ENCODE results near the gene CDC7.
A peak's percentile ranks its signal among the peaks of the same experiment; 100 is the strongest.
"Not testable (repeated sequence)": the region's sequence is repeated elsewhere in the genome, so short reads cannot be mapped to it uniquely, and the experiment has no call there.

Gene CDC7

DNA sequence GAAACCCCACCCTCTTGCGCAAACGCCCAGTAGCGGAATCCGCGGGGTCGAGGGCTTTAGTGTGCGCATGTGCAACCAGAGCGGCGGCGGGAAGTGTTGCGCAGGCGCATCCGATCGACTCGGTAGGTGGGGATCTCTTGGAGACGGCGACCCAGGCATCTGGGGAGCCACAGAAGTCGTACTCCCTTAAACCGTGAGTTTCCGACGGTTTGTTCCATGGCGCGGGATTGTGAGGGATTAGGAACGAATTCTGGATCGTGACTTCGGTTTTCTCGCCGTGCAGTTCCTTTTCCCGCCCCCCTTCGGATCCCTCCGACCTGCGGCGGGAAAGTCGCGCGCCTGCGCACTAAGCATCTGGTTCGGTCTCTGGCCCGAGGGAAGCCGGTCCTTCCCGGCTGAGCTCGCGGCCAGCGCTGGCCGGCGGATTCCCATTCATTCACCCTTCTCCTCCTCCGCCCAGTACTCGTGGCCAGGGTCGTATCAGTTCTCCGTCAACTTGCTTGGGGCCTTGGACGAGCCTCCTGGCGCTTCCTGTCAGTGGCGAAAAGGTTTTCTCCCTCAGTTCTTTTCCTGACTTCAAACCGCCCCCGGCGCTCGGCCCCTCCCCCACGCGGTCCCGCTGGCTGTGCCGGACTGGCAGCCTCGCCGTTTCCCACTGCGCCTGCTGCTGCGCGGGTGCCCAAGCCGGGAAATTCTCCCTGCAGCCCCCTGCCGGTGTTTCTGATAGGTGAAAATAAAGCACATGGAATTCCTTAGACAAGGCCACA lies at the start of gene CDC7:
Gene CDC7 (plus strand): TSS at position 96 of the 767 bp plus-strand sequence. CDS start 866 bp downstream, outside the sequence.
- peak; percentile 81 to 84 for DNase-seq

DNA sequence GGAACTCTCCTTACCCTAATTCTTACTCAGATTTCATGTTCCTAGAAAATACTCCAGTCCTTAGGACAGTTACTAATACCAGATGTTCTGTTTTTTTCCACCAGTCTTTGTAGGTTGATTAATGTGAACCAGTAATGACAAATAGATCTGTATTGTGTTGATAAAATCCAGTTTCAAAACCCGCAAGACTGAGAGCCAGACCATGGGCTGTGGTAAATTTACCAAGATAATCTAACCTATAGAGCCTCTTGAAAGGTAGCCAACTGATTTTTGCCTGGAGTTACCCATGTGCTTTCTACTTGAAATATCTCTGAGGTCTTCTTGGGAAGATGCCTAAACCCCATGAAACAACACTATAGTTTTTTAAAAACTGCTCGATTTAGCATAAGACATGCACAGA lies 46.5 kb upstream of the CDC7 start:
- DNase-seq, result no peak

DNA sequence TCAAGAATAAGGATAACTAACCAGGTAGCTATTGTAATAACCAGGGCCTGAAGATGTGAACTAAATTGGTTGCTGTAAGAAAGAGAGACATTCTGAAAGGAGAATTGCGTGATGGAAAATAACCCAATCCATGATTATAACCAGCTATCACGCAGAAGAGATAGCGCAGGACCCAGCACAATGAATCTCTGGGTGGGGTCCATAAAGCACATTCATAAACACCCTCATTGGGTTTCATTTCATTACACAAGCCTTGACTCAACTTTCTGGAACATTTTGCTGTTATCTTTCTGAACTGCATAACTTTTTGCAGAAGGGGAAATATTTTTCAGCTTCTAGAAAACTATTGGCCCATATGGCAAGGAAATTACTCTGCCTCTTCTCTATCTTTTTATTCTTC lies 45.3 kb upstream of the CDC7 start:
- no peak for DNase-seq

DNA sequence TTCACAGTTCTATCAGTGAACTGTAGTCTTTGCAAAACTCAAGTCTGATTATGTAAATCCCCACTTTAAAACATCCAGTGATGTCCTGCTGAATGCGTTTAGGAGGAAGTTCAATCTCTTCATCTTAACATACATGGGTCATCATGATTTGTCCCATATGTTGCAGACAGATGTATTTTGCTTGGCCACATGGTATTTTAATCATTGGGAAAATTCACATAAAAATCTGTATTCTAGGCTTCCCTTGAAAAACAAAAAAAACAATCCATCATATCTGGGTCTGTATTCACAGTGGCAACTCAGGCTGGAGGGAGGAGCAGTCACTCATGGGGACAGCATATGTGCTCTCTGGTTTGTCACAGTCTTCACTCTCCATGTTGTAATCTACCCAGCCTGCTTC lies 44.8 kb upstream of the CDC7 start:
- DNase-seq, result no peak

DNA sequence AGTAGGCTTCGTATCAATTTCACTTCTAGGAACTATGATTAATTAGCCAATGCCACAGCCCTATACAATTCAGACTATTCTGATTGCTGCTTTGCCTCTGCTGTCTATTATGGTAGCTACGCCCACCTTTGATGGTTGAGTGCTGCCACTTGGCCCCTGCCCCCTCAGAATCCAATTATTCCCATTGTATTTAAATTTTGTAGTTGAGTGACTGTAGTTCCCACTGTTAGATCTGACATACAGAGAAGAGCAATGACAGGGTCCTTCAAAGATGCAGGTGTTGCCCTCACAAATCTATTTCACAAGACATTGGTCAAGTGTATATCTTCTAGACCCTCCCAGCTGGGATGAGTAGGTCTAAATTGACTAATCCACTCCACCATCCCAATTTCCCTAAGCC lies 35.3 kb upstream of the CDC7 start:
- not testable (repeated sequence) for DNase-seq

DNA sequence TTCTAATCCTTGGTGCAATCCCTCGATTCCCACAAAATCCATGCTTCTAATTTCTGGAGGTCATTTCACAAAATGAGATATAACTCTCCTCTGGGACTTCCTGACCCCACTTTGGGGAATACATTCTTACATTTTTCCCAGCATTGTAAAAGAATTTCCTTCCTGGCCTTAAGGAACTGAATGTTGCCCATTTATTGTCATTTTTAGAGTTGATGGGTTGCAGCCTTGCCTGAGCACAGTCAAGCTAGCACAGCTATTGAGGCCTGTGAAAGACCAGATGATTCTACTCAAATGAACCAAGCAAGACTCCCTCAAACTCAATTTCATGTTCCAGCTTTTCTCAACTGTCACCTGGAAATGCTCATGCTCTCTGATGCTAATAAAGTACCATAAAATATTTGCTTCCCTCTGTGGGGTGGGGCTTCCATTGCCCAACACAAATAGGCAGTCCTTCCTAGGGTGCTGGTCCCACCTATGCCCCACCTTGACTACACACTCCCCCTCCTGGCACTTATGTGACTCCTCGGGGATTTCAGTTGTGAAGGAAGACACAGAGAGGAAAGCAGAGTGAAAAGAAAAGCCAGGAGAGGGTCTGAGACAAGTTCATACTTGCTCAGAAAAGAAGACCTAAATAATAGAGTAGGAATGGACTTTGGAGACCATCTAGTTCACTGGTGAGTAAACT lies 24.0 kb upstream of the CDC7 start:
- DNase-seq, result no peak

DNA sequence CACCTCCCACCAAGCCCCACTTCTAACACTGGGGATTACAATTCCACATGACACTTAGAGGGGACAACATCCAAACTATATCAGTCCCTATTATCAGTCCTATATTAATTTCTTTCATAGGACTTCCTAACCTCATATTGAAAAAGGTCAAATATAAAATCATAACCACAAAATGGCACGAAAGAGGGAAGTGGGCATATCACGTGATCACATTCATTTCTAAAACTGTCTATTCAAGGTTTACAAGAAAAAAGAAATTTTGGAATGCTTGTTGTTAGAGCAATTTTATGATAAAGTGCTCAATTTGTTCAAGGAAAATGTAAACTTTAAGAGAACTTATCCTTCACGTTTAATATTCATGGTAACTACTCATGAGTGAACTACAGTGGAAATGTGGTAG lies 13.2 kb upstream of the CDC7 start:
- DNase-seq, result no peak

DNA sequence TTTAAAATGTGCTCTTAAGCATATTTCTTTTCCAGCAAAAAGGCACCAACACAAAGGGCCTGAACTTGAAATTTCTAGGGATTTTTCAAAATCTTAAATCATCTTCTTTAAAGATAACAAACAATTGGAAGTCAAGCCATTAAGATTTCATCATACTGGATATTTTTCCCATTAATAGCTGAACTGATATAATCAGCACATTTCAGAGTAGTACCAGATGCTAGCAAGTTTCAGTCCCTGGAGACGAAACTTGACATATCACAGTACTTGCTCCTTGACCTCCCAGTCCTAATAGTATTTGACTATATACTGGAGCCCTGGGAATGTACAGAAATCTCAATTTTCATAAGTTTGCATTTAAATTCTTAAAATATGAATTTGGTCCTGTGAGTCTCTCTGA lies 10.2 kb upstream of the CDC7 start:
- DNase-seq, result no peak

DNA sequence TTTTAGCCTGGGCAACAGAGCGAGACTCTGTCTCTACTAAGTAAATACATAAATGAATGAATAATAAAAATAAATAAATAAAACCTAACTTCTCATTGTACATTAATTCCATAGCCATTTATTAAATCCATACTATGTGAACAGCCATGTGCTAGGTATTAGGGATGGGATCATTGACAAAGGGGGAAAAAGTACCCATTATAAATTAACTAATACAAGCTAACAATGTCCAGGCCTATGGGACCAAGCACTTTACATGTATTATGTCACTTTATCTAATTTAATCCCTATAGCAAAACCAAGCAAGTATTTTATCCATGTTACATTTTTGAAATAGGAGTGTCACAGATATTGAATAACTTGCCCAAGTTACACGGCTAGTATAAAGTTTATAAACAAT lies 2.6 kb upstream of the CDC7 start:
- no peak for DNase-seq

DNA sequence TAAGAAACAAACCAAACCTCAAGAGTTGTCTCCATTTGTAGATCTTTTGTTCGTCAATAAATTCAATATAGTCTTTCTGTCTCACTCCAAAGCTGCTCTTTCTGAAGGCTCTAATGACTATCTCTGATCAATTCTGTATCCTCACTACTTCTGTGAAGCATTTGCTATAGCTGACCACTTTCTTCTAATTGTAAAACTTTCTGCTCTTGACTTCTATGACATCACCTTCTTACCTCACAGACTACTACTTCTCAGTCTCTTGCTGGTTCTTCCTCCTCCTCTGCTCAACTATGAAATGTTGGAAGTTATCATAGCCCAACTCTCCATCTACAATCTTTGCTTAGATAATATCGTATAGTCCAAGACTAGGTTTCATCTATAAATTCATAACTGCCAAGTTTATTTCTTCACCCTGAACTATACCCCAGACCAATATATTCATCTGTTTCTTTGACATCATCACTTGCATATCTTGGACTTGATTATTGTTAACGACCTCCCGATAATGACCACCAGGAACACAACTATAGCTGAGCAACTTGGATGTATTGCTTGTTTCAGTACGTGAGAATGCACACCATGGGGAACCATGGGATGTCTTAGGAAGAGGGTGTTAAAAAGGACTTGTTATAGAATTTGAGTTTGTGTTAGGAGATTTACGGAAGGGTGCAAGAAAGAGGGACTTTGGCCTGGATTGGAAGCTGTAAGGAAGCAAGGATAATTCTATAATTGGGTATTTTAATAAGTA lies 2.0 kb upstream of the CDC7 start:
- DNase-seq, result no peak

DNA sequence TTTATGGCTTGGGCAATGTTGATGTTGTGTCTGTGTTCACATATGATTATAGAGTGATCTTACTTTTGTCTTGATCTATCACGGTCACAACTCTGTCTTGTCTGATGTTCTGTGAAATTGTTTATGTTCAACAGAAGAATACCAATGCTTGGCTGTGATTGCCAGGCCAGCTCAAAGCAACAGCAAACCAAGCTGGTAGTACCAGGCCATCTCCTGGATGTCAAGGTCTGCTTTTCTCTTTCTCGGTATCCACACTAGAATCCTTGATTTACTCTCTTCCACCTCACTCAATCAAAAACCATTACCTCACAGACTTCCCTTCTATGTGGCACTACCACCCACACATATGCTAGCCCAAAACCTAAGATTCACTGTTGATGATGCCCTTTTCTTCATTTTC lies 1.3 kb upstream of the CDC7 start:
- no peak for DNase-seq

DNA sequence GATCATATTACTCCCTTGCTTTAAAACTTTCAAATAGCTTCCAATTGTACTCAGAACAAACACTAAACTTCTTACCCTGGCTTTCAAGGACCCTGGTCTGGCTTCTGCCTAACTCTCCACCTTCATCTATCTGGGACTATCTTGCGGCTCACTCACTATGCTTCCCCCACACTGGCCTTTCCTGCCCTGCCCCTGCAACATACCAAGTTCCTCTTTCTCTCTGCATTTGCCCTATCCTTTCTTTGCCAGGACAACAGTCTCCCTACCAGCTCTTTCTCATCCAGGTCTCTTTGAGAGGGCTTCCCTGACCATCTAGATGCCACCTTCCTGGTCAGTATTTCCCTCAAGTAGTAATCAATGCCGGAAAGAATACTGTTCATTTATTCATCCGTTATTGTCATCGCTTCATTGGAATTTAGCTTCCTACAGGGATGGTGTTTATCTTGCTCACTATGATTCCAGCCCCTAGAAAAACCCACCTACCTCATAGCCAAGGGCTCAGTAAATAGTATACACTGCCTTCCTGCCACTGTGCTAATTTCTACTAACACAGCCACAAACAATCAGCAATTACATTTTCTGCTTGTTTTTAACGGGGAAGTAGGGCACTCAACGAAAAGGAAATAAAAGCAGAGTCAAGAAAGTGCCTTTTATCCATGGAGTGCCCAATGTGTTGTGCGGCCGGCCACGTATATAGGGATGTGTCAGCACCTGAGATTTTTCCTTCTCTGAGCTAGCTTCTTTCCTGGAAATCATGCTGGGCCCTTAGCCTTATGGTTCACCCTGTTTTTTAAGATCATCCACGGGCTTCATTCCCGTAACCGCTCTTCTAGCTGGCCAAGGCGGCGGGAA lies 521 bp upstream of the CDC7 start:
- no peak for DNase-seq

DNA sequence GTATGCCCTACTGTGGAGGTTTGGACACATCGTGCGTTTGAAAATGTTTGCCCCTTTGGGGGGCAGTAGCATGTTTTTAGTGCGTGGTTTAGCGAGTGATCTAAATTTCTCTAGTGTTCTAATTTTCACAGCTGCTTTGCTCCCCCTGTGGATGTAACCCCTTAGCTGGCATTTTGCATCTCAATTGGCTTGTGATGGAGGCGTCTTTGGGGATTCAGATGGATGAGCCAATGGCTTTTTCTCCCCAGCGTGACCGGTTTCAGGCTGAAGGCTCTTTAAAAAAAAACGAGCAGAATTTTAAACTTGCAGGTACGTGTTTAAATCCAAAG lies 836 bp downstream of the CDC7 start:
- DNase-seq, result no peak

DNA sequence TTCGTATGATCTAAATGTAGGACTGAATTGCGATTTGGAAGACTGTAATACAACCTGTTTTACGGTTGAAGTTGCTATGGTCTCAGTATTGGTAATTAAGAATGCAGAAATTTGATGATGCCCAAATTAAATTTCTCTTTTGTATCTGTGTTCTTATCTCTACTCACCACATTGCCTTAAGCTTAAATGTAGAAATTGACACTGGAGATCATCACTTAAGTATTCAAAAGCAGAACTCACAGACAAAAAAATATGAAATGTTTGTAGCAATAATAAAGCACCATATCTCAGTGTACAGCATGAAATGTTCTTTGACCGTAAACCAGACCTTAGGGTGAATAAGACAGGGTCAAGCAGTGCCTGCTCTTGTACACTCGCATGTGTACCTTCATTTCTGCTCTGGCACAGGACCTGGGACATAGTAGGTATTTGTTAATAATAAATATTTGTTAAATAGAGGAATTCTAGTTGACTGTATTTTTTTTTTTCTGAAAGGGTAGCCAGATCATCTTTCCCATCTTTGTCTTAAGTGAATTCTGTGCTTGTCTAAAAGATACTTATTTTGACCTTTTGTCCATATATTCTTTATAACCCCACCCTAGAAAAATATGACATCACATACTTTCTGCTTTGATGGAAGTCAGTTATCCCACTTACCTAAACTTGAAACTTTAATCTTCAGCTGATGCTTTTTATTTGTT lies 1.5 kb downstream of the CDC7 start:
- DNase-seq, result no peak

DNA sequence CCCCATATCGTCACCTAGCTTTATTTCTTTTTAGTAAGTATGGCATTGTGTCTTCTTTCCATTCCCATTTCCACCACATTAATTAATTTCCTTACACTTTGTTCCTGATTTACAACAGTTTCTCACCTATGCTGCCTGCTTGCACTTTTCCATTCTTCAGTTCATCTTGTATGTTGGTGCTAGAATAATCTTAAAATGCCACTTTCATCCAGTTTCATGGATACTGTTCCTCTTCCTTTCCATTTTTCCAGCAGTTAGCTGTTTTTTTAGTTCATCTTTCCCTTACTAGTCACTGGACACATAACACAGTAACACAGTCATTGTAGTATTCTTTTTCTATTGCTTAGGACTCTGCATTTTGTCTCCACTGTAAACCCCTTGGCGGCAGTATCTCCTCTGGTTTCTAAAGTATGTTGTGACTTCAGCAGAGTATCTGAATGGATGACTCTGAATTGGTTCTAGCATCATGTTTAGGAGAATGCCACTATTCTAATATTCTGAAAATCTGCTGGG lies 2.1 kb downstream of the CDC7 start:
- no peak for DNase-seq

DNA sequence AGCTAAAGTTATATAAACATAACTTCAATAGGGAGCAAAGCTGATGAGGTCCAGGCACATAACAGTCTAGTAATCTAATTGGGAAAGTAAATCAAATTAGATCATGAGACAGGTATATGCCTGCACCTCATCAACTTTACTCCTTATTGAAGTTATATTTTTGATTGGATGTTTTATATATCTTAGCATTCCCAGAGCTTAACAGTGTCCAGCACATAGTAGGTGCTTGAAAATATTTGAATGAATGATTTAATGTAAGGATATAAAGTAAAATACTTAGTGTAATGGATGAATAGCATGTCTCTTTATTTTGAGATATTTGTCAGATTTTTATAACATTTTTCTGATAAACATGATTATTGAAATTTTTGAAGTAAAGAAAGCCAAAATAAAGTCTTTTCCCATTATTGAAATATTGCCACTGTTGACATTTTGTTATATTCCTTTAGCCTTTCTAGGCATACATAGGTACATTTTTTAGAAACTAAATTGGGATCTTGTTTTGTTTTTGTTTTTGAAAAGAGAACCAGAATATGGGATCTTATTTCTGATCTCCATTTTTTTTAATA lies 2.8 kb downstream of the CDC7 start:
- DNase-seq, result no peak

DNA sequence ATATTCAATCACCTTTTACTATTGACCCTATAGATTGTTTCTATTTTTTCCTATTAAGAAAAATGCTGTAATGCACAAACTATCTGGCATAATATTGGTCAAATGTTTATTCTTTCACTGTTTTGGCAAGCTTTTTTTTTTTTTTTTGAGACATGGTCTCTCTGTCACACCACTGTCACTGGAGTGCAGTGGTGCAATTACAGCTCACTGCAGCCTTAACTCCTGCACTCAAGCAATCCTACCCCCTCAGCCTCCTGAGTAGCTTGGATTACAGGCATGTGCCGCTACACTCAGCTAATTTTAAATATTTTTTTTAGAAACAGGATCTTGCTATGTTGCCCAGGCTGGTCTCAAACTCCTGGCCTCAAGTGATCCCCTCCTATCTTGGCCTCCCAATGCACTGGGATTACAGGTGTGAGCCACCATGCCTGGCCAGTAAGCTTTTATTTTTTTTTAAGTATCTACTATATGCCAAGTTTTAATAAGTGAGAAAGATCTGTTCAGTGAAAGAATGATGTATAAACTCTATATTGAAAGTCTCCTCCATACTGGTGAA lies 3.4 kb downstream of the CDC7 start:
- DNase-seq, result no peak

DNA sequence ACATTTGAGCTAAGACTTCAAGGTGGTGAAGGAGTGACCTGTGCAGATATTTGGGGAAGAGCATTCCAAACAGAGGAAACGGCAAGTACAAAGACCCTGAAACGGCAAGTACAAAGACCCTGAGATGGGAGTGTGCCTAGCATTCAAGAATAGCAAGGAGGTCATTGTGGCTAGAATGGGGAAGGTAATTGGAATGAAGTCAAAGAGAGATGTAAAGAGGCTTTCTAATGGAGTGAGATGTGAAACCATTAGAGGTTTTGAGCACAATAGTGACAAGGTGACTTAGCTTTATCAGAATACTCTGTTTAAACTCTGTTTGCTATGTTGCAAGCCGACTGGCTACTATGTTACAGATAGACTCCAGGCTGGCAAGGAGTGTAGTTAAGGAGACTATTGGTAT lies 4.4 kb downstream of the CDC7 start:
- DNase-seq, result no peak

DNA sequence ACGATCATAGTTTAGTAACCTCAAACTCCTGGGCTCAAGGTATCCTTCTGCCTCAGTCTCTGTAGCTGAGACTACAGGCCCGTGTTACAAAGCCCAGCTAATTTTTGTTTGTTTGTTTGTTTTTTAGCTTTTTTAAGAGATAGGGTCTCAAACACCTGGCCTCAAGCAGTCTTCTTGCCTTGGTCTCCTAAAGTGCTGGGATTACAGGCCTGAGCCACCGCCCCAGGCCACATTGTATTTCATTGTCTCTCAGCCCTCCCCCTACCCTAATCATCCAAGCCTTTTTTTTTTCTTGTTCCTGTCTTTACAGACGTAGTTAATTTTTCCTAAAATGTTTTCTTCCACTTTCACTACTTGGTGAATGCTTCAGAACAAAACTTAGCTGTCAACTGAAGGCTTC lies 5.4 kb downstream of the CDC7 start:
- no peak for DNase-seq

DNA sequence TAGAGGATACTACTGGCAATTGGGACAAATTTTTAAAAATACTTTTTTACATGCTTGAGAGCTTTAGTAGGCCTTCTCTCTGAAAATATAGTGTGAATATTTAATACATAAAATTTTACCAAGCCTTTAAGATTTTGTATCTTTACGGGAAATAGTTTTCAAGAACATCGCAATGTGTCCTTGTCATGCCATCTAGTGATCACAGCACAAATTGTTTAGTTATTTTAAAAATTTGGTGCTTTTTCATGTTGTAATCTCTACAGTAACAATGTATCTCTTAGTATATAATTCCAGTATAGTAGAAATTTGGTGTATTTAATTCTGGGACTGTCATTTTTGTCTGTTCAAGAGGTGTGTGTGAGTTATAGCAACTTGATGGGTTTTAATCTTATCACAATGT lies 6.7 kb downstream of the CDC7 start:
- no peak for DNase-seq

DNA sequence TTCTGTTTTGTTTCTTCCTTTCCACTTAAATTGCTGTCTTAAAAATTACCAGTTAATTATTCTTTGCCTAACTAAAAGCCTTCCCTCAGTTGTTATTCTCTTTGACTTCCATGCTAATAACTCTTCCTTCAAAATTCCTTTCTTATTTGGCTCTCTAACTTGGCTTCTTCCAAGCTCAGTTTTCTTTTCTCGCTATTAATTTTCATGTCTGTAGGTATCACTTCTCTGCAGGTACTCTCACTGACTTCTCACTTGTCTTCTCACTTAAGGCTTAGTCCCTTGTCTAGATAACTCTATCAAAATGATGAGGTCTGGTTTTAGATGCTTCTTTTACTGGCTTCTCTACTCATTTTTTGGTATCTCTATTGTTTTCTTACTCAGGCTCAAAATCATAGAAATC lies 10.1 kb downstream of the CDC7 start:
- DNase-seq, result no peak

DNA sequence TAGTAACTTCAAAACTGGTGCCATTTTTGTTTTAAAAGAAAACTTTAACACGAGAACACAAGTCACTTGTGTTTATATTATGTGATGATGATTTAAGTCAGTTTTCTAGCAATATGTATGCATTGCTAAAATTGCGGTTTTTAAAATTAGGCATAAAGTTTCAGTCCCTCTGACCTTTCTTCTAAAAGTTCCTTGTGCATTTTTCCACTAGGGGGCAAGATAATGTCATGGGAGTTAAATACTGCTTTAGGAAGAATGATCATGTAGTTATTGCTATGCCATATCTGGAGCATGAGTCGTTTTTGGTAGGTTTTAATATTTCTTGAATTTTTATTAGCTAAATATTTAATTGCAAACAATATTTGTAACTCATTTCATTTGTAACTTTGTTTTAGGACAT lies 10.7 kb downstream of the CDC7 start:
- DNase-seq, result no peak

Data from stimulated activated CD4-positive, alpha-beta T cell treated with anti-CD3 and anti-CD28 coated beads, Interleukin-2, amount 100 ng/mL, for 48 hours (primary cell).